RWPE1 (cell line): ENCODE data around the gene DNLZ.

Experiments used
- CTCF ChIA-PET: fragments of 350-600 bp; sonication (Branson Sonifier 250); formaldehyde crosslinking; extraction: SDS; loops from one replicate; lab custom pipeline; 2021; lab: Yijun Ruan, JAX
- POLR2A ChIA-PET: fragments of 400-600 bp; formaldehyde crosslinking; extraction: SDS; loops from one replicate; lab custom pipeline; 2020; ENCODE audit warnings: antibody characterized with exemption; ENCODE audit not compliant: low non-redundant PET; lab: Yijun Ruan, JAX
- DNase-seq: peaks from one replicate; pipeline ENCODE4 v3.0.0; 2012; ENCODE audit warnings: low spot score
- H3K27ac ChIP-seq: fragments of 450-650 bp; 2 replicates; pipeline ENCODE4 v1.5.1; 2017
- TF ChIP-seq, protein P1 (sequence below): fragments of 450-650 bp; conservative IDR thresholded peaks from 2 replicates; pipeline ENCODE4 v1.5.1; 2017; ENCODE audit warnings: low read depth, mild to moderate bottlenecking

Gene DNLZ

DNA sequence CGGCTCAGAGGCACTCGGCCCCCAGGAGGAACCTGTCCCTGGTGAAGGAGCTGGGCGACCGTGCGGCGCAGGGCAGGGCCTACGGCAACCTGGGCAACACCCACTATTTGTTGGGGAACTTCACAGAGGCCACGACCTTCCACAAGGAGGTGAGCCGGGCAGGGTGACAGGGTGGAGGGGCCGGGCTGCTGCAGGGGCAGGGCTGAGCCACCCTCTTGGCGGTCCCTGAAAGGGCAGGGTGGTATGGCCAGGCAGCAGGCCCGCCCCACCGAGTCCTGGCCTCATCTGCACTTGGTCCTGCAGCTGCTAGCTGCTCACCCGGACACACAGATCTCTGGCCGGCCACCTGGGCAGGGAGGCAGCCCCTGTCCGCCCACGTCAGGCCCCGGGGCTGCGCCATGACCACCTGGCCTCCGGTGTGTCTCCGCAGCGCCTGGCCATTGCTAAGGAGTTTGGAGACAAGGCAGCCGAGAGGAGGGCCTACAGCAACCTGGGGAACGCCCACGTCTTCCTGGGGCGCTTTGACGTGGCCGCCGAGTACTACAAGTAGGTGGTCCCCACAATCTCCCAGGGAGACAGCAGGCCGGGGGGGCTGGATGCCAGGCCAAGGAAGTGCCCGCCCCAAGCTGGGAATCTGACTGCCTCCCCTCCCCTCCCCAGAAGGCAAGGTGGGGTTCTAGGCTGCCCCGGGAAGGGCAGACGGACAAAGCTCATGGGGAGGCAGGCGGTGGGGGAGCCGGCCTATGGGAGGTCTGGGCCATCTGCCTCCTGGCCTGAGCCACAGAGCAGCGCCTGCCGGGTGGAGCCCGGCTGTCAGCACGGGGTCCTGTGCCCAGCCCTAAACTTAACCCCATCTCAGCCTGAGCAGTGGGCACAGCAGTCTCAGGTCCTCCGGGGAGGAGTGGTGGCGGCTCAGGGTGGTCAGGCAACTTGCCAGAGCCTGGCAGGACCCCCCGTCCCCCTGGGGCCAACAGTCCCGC, 25.8 kb downstream of the DNLZ start:
- ChIA-PET CTCF (interaction anchor here (0.5 to 1.7 kb wide), 9 partner anchors 14 to 334 kb away, joined by 3 to 6 read pairs (median 3); partner anchors contain the start of gene DNLZ), POLR2A (no interaction called here)
- no peak for DNase-seq
- H3K27ac ChIP-seq, result no peak overlapping the region
- TF ChIP-seq, protein P1, sequence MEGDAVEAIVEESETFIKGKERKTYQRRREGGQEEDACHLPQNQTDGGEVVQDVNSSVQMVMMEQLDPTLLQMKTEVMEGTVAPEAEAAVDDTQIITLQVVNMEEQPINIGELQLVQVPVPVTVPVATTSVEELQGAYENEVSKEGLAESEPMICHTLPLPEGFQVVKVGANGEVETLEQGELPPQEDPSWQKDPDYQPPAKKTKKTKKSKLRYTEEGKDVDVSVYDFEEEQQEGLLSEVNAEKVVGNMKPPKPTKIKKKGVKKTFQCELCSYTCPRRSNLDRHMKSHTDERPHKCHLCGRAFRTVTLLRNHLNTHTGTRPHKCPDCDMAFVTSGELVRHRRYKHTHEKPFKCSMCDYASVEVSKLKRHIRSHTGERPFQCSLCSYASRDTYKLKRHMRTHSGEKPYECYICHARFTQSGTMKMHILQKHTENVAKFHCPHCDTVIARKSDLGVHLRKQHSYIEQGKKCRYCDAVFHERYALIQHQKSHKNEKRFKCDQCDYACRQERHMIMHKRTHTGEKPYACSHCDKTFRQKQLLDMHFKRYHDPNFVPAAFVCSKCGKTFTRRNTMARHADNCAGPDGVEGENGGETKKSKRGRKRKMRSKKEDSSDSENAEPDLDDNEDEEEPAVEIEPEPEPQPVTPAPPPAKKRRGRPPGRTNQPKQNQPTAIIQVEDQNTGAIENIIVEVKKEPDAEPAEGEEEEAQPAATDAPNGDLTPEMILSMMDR, result no peak

GRCh38 chr9:136336881-136337280, 26.7 kb downstream of the DNLZ start:
- CTCF ChIA-PET, result interaction anchor here (0.5 to 1.7 kb wide), 5 partner anchors 18 to 64 kb away, joined by 3 to 6 read pairs (median 3); partner anchors contain the start of gene DNLZ
- no peak overlapping the region for H3K27ac ChIP-seq
- DNase-seq, result no peak
- POLR2A ChIA-PET, result no interaction called here
- TF ChIP-seq, protein P1, result no peak

GRCh38 chr9:136336156-136336870, 27.2 kb downstream of the DNLZ start:
- ChIA-PET CTCF (interaction anchor here (0.5 to 1.3 kb wide), 4 partner anchors 9 to 54 kb away, joined by 3 to 5 read pairs (median 3); no protein-coding TSS in a partner anchor), POLR2A (no interaction called here)
- H3K27ac ChIP-seq, result peak overlapping the region; percentile 10; the same call in 1 of the 2 replicates
- TF ChIP-seq, protein P1, result no peak
- no peak for DNase-seq

DNA sequence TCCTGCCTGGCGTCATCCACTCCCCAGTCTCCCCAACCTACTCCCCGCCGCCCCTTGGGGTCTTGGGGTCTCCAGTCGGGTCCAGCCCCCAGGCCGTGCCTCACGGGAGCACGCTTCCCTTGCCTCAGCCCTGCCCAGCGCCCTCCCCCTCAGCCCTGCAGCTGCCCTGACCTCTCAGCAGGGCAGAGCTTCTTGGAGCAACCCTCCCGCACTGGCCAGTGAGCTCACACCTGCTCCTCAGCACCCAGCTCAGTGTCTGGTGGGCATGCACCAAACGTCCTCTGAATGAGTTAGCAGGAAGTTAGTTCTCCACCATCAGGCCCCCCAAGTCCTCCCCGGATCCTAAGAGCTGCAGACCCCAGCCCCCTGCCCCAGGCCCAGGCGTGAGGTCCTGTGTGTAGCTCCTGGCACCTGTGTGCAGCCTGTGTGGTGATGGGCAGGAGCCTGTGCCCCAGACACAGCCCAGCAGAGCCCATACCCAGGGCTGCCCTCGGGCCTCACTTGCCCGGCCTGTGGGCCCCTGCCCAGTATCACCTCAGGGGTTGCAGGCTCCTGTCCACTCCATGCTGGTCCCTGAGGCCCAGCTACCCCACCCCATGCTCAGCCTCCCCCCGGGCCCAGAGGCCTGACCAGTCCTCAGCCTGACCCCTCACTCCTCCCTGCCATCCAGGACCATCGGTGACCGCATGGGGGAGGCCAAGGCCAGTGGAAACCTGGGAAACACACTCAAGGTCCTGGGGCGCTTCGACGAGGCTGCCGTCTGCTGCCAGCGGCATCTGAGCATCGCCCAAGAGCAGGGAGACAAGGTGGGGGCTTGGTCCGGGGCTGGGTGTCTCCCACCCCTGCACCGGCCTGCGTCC, 28.0 kb downstream of the DNLZ start:
- CTCF ChIA-PET, result interaction anchor here (0.8 to 1.3 kb wide), 2 partner anchors 10 to 28 kb away, joined by 3 read pairs; no protein-coding TSS in a partner anchor
- POLR2A ChIA-PET, result interaction anchor here (0.6 kb wide), 2 partner anchors 17 to 84 kb away, joined by 3 to 4 read pairs; no protein-coding TSS in a partner anchor
- TF ChIP-seq, protein P1, result no peak
- DNase-seq, result no peak
- H3K27ac ChIP-seq, result peak overlapping the region; percentile 10

GRCh38 chr9:136334541-136334940, 29.0 kb downstream of the DNLZ start:
- TF ChIP-seq, protein P1, result no peak
- DNase-seq, result no peak
- CTCF ChIA-PET, result no interaction called here
- POLR2A ChIA-PET, result no interaction called here
- no peak overlapping the region for H3K27ac ChIP-seq
